IMR-90 (cell line): Measurements from ENCODE around the gene SAA1.

Experiments used
- CEBPB ChIP-seq: IDR thresholded peaks from 2 replicates; pipeline ENCODE4 v1.6.1; 2012; ENCODE audit warnings: low read depth, low read length, improper control_type of control experiment
- FOS ChIP-seq: fragments of 150-350 bp; IDR thresholded peaks from 2 replicates; pipeline ENCODE4 v1.6.1; 2016; ENCODE audit warnings: low read depth, low read length
- MXI1 ChIP-seq: IDR thresholded peaks from 2 replicates; pipeline ENCODE4 v1.6.1; 2012; ENCODE audit warnings: low read depth, mild to moderate bottlenecking, low read length, moderate library complexity, borderline replicate concordance
- NFE2L2 ChIP-seq: fragments of 150-350 bp; IDR thresholded peaks from 2 replicates; pipeline ENCODE4 v1.6.1; 2016; ENCODE audit warnings: low read depth, mild to moderate bottlenecking, low read length
- POLR2A ChIP-seq: IDR thresholded peaks from 2 replicates; pipeline ENCODE4 v1.6.1; 2012; ENCODE audit warnings: mild to moderate bottlenecking, low read depth, low read length
- TF ChIP-seq, protein P1 (sequence below): conservative IDR thresholded peaks from 2 replicates; pipeline ENCODE4 v1.5.1; 2012; ENCODE audit warnings: mild to moderate bottlenecking, low read depth, low read length, improper control_type of control experiment

GRCh38 chr11:18230859-18231258 lies 35.2 kb upstream of the SAA1 start:
- TF ChIP-seq MXI1 (no peak), POLR2A (no peak), FOS (no peak), CEBPB (no peak), NFE2L2 (no peak)
- TF ChIP-seq, protein P1, sequence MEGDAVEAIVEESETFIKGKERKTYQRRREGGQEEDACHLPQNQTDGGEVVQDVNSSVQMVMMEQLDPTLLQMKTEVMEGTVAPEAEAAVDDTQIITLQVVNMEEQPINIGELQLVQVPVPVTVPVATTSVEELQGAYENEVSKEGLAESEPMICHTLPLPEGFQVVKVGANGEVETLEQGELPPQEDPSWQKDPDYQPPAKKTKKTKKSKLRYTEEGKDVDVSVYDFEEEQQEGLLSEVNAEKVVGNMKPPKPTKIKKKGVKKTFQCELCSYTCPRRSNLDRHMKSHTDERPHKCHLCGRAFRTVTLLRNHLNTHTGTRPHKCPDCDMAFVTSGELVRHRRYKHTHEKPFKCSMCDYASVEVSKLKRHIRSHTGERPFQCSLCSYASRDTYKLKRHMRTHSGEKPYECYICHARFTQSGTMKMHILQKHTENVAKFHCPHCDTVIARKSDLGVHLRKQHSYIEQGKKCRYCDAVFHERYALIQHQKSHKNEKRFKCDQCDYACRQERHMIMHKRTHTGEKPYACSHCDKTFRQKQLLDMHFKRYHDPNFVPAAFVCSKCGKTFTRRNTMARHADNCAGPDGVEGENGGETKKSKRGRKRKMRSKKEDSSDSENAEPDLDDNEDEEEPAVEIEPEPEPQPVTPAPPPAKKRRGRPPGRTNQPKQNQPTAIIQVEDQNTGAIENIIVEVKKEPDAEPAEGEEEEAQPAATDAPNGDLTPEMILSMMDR: no peak
